Endothelial cell of umbilical vein (primary cell): ENCODE results near the gene SKI.

ENCODE experiments used
- EZH2 ChIP-seq: IDR thresholded peaks from 2 replicates; pipeline ENCODE4 v1.6.1; 2012; ENCODE audit warnings: borderline replicate concordance, low read depth, mild to moderate bottlenecking, moderate library complexity, low read length, inconsistent platforms; ENCODE audit not compliant: severe bottlenecking
- FOS ChIP-seq: IDR thresholded peaks from 2 replicates; pipeline ENCODE4 v1.6.1; 2011; ENCODE audit warnings: mild to moderate bottlenecking, low read length, moderate library complexity, borderline replicate concordance; ENCODE audit not compliant: insufficient read depth
- JUN ChIP-seq: IDR thresholded peaks from 2 replicates; pipeline ENCODE4 v1.6.1; 2011; ENCODE audit warnings: borderline replicate concordance, low read depth; ENCODE audit not compliant: insufficient read length, insufficient read depth
- POLR2A ChIP-seq: IDR thresholded peaks from 2 replicates; pipeline ENCODE4 v1.6.1; 2012; ENCODE audit warnings: low read depth, mild to moderate bottlenecking, control low read depth, low read length
- POLR2AphosphoS5 ChIP-seq: IDR thresholded peaks from 2 replicates; pipeline ENCODE4 v1.6.1; 2012; ENCODE audit warnings: low read depth, mild to moderate bottlenecking, control low read depth, low read length, moderate library complexity; ENCODE audit not compliant: insufficient read depth
- TF ChIP-seq, protein P1 (sequence below), 2 donors: IDR thresholded peaks; 1 replicate in 1 of 2; 2 replicates in 1 of 2; pipeline ENCODE4 v1.5.1; 2011; ENCODE audit warnings: low read length in 2 of 2, mild to moderate bottlenecking in 2 of 2, moderate library complexity in 2 of 2, control low read depth in 1 of 2, inconsistent platforms in 1 of 2, low read depth in 1 of 2; ENCODE audit not compliant: insufficient read depth in 1 of 2; ENCODE audit errors: extremely low read depth in 1 of 2

DNA sequence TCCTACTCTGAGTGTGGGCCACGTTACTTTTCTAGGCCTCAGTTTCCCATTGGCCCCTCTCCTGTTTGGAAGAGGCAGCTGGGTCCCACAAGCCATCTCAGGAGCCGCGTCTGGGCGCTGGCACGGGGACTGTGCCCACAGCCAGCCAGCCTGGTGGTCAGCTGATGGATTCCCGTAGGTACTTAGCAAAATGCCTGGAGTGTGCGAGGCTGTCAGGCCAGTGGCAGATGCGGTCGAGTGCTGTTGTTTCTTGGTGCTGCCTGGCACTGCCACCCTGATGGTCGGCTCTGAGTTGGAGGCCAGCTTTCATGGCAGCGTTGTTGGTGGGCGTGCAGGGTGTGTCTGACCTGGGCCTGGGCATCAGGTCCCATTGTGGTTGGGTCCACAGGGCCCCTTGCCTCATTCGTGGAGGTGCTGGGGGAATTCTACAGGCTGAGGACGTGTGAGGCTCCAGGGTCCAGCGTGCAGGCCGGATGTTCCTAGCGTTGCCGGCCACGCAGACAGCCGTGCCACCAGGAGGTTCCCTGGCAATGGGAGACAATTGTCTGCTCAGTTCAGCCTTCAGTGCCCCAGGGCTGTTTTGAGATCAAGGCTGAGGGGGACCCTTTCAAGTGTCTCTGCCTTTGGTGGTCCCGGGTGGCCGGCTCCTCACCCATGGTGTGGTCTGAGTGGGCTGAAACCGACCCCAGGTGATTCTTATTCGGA lies 20.9 kb downstream of the SKI start:
- no peak for TF ChIP-seq POLR2AphosphoS5
- no peak for TF ChIP-seq JUN
- TF ChIP-seq, protein P1, sequence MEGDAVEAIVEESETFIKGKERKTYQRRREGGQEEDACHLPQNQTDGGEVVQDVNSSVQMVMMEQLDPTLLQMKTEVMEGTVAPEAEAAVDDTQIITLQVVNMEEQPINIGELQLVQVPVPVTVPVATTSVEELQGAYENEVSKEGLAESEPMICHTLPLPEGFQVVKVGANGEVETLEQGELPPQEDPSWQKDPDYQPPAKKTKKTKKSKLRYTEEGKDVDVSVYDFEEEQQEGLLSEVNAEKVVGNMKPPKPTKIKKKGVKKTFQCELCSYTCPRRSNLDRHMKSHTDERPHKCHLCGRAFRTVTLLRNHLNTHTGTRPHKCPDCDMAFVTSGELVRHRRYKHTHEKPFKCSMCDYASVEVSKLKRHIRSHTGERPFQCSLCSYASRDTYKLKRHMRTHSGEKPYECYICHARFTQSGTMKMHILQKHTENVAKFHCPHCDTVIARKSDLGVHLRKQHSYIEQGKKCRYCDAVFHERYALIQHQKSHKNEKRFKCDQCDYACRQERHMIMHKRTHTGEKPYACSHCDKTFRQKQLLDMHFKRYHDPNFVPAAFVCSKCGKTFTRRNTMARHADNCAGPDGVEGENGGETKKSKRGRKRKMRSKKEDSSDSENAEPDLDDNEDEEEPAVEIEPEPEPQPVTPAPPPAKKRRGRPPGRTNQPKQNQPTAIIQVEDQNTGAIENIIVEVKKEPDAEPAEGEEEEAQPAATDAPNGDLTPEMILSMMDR (IDR thresholded peaks at IDR 0.05; ENCODE audit: extremely low read depth in 1 of 2, insufficient read depth in 1 of 2, low read depth in 1 of 2, low read length in 2 of 2) = no peak
- TF ChIP-seq POLR2A = no peak
- TF ChIP-seq EZH2 = no peak
- no peak for TF ChIP-seq FOS
